Measurements from ENCODE around the gene BTBD9. TPM values are rescaled to one million over a fixed set of nuclear protein-coding genes. Genes with fewer than 3 reads are reported as not detected.

The BTBD9 gene
- total RNA-seq, 1 experiment from 2014 or later: 5.1 TPM

Small RNA genes within 50 kb of the gene (small RNA-seq; reads per million reads assigned to genes)
- gene RF00019 (not detected), gene RF00279 (1.8 reads per million, percentile 61 among the genes with 10 or more reads in this experiment)

Other genes with a start within 250 kb of the BTBD9 start
- gene GLO1, start 63.2 kb upstream of the BTBD9 start, total RNA-seq (2014; rRNA removed; shearing (Covaris generic)): 65.1 and 65.2 TPM in 2 replicates
- under 0.01 TPM in 1 of 2 replicates, not detected in the other for gene DNAH8, start 75.4 kb upstream of the BTBD9 start, total RNA-seq (2014; rRNA removed; shearing (Covaris generic))

All from HT-29 (cell line).